Measurements from ENCODE around the gene UCHL3. TPM values are rescaled to one million over a fixed set of nuclear protein-coding genes. Genes with fewer than 3 reads are reported as not detected.

Gene UCHL3
- total and polyA plus RNA-seq, 2 of the 8 experiments (the other 6 are each of a cell fraction or from before 2014, with no cell fraction given) = 33.0 to 61.1 TPM

DNA sequence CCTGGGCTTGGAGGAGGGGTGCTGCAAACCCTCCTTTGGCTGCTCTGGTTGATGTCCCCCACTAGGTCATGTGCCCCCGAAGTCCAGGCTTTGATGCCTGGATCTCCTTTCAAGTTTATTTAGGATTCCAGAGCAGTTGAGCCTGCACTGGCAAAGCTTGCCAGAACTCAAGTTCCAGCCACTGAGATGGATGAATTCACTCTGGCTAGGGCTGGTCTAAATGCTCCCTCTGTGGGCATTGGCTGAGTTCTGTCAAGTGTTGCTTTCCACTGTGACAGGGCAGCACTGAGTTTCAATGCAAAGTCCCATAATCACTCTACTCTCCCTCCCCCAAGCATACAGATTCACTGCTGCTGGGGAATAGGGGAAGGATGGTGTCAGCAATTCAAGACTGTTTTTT is 68.7 kb downstream of the UCHL3 start:
- H3K36me3 ChIP-seq (ENCODE audit: control insufficient read depth in 2 of 4, insufficient read depth in 4 of 4, low read length in 3 of 4) = no peaks in the 10 kb centered on the region
- no peaks in the 10 kb centered on the region for H3K9me3 ChIP-seq (ENCODE audit: insufficient read depth in 2 of 2, low read depth in 1 of 2, low read length in 1 of 2)
- H3K79me2 ChIP-seq (ENCODE audit: control insufficient read depth in 1 of 2, insufficient read depth in 2 of 2, low read length in 2 of 2) = no peaks in the 10 kb centered on the region
- H2BK15ac ChIP-seq (ENCODE audit: low read length) = no peak overlapping the region
- H3K27ac ChIP-seq (ENCODE audit: low read depth, low read length) = no peak overlapping the region
- no peak overlapping the region for H2AFZ ChIP-seq (ENCODE audit: low read length)
- H3K56ac ChIP-seq (replicated peaks; ENCODE audit: insufficient read length, low read depth, low read length) = no peak overlapping the region
- H4K20me1 ChIP-seq (replicated peaks in 1 of 2; ENCODE audit: control insufficient read depth in 1 of 2, insufficient read depth in 2 of 2, low read length in 2 of 2) = no peaks in the 10 kb centered on the region
- no peak overlapping the region for H4K5ac ChIP-seq (ENCODE audit: insufficient read length, low read depth, low read length)
- no peaks in the 10 kb centered on the region for H3K79me1 ChIP-seq (ENCODE audit: low read depth, low read length)
- H3K4me3 ChIP-seq (ENCODE audit: extremely low read depth in 1 of 4, insufficient read depth in 2 of 4, low read depth in 3 of 4, low read length in 4 of 4) = no peak overlapping the region
- H3K27me3 ChIP-seq (replicated peaks in 1 of 4; ENCODE audit: control insufficient read depth in 3 of 4, extremely low read depth in 1 of 4, insufficient read depth in 3 of 4, low read length in 3 of 4) = no peaks in the 10 kb centered on the region
- no peak overlapping the region for H2BK12ac ChIP-seq (ENCODE audit: low read depth, low read length)
- no peak overlapping the region for H2BK5ac ChIP-seq (ENCODE audit: low read depth, low read length)
- ChIA-PET POLR2A (ENCODE audit: partially characterized antibody) (interaction anchor here (1.0 to 1.2 kb wide), 2 partner anchors 14 to 54 kb away, joined by 3 to 4 read pairs; no protein-coding TSS in a partner anchor), CTCF (ENCODE audit: partially characterized antibody) (no interaction called here)
- no peak overlapping the region for H3K14ac ChIP-seq (ENCODE audit: insufficient read length)
- H2BK20ac ChIP-seq (ENCODE audit: low read length) = no peak overlapping the region
- FAIRE-seq (no peak), DNase-seq (ENCODE audit: low read depth in 1 of 2, low spot score in 2 of 2) (no peak)
- no peaks in the 10 kb centered on the region for H3K23me2 ChIP-seq (ENCODE audit: low read depth, low read length)
- H2AK5ac ChIP-seq (ENCODE audit: low read depth, low read length) = no peak overlapping the region
- no peak overlapping the region for H2BK120ac ChIP-seq (replicated peaks; ENCODE audit: low read depth, low read length)
- WGBS, 2 experiments (ENCODE audit: extremely low coverage in 1 of 2, insufficient coverage in 1 of 2, insufficient read length in 1 of 2, insufficient replicate concordance in 2 of 2, low coverage in 1 of 2, low lambda C conversion rate in 2 of 2, missing lambda C conversion rate in 1 of 2) = 50% methylated on average over 1 of the region's 1 CpG; no CpG with 5 or more reads in 1 of the 2 experiments
- H4K91ac ChIP-seq (replicated peaks; ENCODE audit: insufficient read length, low read length) = no peak overlapping the region
- H3K9ac ChIP-seq (replicated peaks in 1 of 4; ENCODE audit: extremely low read depth in 1 of 4, low read depth in 3 of 4, low read length in 3 of 4) = no peak overlapping the region
- H3K18ac ChIP-seq (ENCODE audit: extremely low read depth, low read length) = no peak overlapping the region
- no peak overlapping the region for H3K4ac ChIP-seq (replicated peaks; ENCODE audit: insufficient read length, low read depth, low read length)
- no peak overlapping the region for H3K4me2 ChIP-seq (ENCODE audit: insufficient read depth in 1 of 2, low read depth in 2 of 2, low read length in 2 of 2)
- no peaks in the 10 kb centered on the region for H3K4me1 ChIP-seq (replicated peaks in 1 of 4; ENCODE audit: control insufficient read depth in 3 of 4, insufficient read depth in 4 of 4, low read length in 3 of 4)
- H4K8ac ChIP-seq (ENCODE audit: extremely low read depth, insufficient read depth, low read length) = no peak overlapping the region
- no peak overlapping the region for H3K23ac ChIP-seq (ENCODE audit: insufficient read length)
- TF ChIP-seq ZNF274 (IDR thresholded peaks at IDR 0.05; ENCODE audit: borderline replicate concordance, extremely low read depth, low read length) (no peak), JUN (IDR thresholded peaks at IDR 0.05; ENCODE audit: low read depth, low read length) (no peak), KDM1A (IDR thresholded peaks at IDR 0.05; ENCODE audit: borderline replicate concordance, low read length) (no peak), MAFK (IDR thresholded peaks at IDR 0.05; ENCODE audit: low read depth, low read length) (no peak), BCL11A (IDR thresholded peaks at IDR 0.05; ENCODE audit: low read depth in 2 of 2, low read length in 2 of 2) (no peak), KDM4A (IDR thresholded peaks at IDR 0.05; ENCODE audit: low read depth, low read length, severe bottlenecking) (no peak), USF2 (IDR thresholded peaks at IDR 0.05; ENCODE audit: low read length) (no peak), YY1 (IDR thresholded peaks at IDR 0.05; ENCODE audit: low read depth, low read length) (no peak), CTBP2 (IDR thresholded peaks at IDR 0.05; ENCODE audit: borderline replicate concordance, insufficient read depth, insufficient read length, low read length) (no peak), TBP (IDR thresholded peaks at IDR 0.05; ENCODE audit: low read depth, low read length) (no peak), RFX5 (IDR thresholded peaks at IDR 0.05; ENCODE audit: borderline replicate concordance, low read depth, low read length) (no peak), CHD2 (IDR thresholded peaks at IDR 0.05; ENCODE audit: low read length) (no peak), GTF2F1 (IDR thresholded peaks at IDR 0.05; ENCODE audit: borderline replicate concordance, low read depth, low read length) (no peak), RBBP5 (IDR thresholded peaks at IDR 0.05; ENCODE audit: borderline replicate concordance, low read depth, low read length) (no peak)

All from H1 (cell line).